GM19328 (cell line): ENCODE data around the gene PIGN.

ENCODE experiments used
- ATAC-seq: cut with Tn5 transposase; IDR thresholded peaks from one replicate; pipeline ENCODE4 v1.9.1; 2021; ENCODE audit warnings: mild to moderate bottlenecking, moderate library complexity; ENCODE audit not compliant: unreplicated experiment

PIGN gene

GRCh38 chr18:62023536-62023935, 163.3 kb downstream of the PIGN start:
- no peak for ATAC-seq

GRCh38 chr18:62018759-62019041, 168.2 kb downstream of the PIGN start:
- ATAC-seq, result no peak

- ATAC-seq, result no peak
Measured at GRCh38 chr18:62018034-62018758, 168.7 kb downstream of the PIGN start.

- ATAC-seq, result no peak
Measured at GRCh38 chr18:62017618-62018017, 169.2 kb downstream of the PIGN start.

- ATAC-seq, result no peak
Measured at GRCh38 chr18:62011416-62011815, 175.4 kb downstream of the PIGN start.

- ATAC-seq, result no peak
Measured at GRCh38 chr18:62009521-62009920, 177.3 kb downstream of the PIGN start.

GRCh38 chr18:62001396-62001795, 185.5 kb downstream of the PIGN start:
- no peak for ATAC-seq

GRCh38 chr18:61998957-61999356, 187.9 kb downstream of the PIGN start:
- no peak for ATAC-seq

GRCh38 chr18:61998335-61998734, 188.5 kb downstream of the PIGN start:
- ATAC-seq, result no peak

- ATAC-seq, result no peak
Measured at GRCh38 chr18:61995618-61996017, 191.2 kb downstream of the PIGN start.

GRCh38 chr18:61993831-61994230, 193.0 kb downstream of the PIGN start:
- ATAC-seq, result no peak

GRCh38 chr18:61992923-61993322, 193.9 kb downstream of the PIGN start:
- no peak for ATAC-seq

GRCh38 chr18:61992285-61992684, 194.6 kb downstream of the PIGN start:
- ATAC-seq, result no peak

GRCh38 chr18:61991836-61992235, 195.0 kb downstream of the PIGN start:
- ATAC-seq, result no peak

GRCh38 chr18:61991201-61991600, 195.7 kb downstream of the PIGN start:
- no peak for ATAC-seq
